OCI-LY7 (cell line): Measurements from ENCODE around the gene TAF4. TPM values are rescaled to one million over a fixed set of nuclear protein-coding genes. Genes with fewer than 3 reads are reported as not detected.
"Not testable (repeated sequence)": the region's sequence is repeated elsewhere in the genome, so short reads cannot be mapped to it uniquely, and the experiment has no call there.

Source experiments
- BruUV-seq: library from RNA; stranded (reverse); fragments of 400-500 nt; replicated peaks from 2 replicates; lab custom pipeline; 2021; lab: Mats Ljungman, UMichigan
- CTCF ChIA-PET: fragments of 300-600 bp; sonication (Branson Sonifier 250); formaldehyde crosslinking; loops from one replicate; lab custom pipeline; 2022; ENCODE audit warnings: antibody characterized with exemption; ENCODE audit not compliant: unreplicated experiment; lab: Charles Lee
- POLR2A ChIA-PET: fragments of 300-600 bp; sonication (Branson Sonifier 250); formaldehyde crosslinking; loops from one replicate; lab custom pipeline; 2022; ENCODE audit warnings: antibody characterized with exemption; lab: Charles Lee
- DNase-seq: peaks from one replicate; pipeline ENCODE4 v3.0.0-alpha.2; 2015; ENCODE audit warnings: low spot score
- H2AFZ ChIP-seq: fragments of 200-600 bp; sonication (generic), shearing (Covaris generic); 2 replicates; pipeline ENCODE4 v1.6.1; 2014; ENCODE audit warnings: mild to moderate bottlenecking, antibody characterized with exemption, low read length, moderate library complexity
- H3K27ac ChIP-seq: fragments of 200-600 bp; sonication (generic); 2 replicates; pipeline ENCODE4 v1.5.1; 2014; ENCODE audit warnings: mixed run types, low read depth, mild to moderate bottlenecking, moderate library complexity, low read length, inconsistent platforms; ENCODE audit not compliant: poor library complexity, severe bottlenecking
- H3K36me3 ChIP-seq: fragments of 200-600 bp; sonication (generic); 2 replicates; pipeline ENCODE4 v1.6.1; 2014; ENCODE audit warnings: mild to moderate bottlenecking, antibody characterized with exemption, low read length, moderate library complexity, mixed read lengths; ENCODE audit not compliant: insufficient read depth
- H3K4me1 ChIP-seq: fragments of 200-600 bp; sonication (generic); 2 replicates; pipeline ENCODE4 v1.5.1; 2014; ENCODE audit warnings: mild to moderate bottlenecking, low read length; ENCODE audit not compliant: insufficient read depth, poor library complexity, severe bottlenecking
- H3K4me2 ChIP-seq: fragments of 200-600 bp; sonication (generic); 2 replicates; pipeline ENCODE4 v1.6.1; 2014; ENCODE audit warnings: mild to moderate bottlenecking, low read length
- H3K4me3 ChIP-seq: fragments of 200-600 bp; sonication (generic); 2 replicates; pipeline ENCODE4 v1.5.1; 2014; ENCODE audit warnings: mild to moderate bottlenecking, low read depth, low read length; ENCODE audit not compliant: poor library complexity, severe bottlenecking
- H3K79me2 ChIP-seq: fragments of 200-600 bp; sonication (generic); 2 replicates; pipeline ENCODE4 v1.6.1; 2016; ENCODE audit warnings: low read depth, mild to moderate bottlenecking, low read length, moderate library complexity, mixed read lengths; ENCODE audit not compliant: insufficient read depth
- H3K9me2 ChIP-seq: fragments of 200-600 bp; sonication (generic); 2 replicates; pipeline ENCODE4 v1.6.1; 2016; ENCODE audit warnings: mild to moderate bottlenecking, low read length, mixed read lengths; ENCODE audit not compliant: insufficient read depth
- H3K9me3 ChIP-seq: fragments of 200-600 bp; sonication (generic); 2 replicates; pipeline ENCODE4 v1.6.1; 2014; ENCODE audit warnings: mild to moderate bottlenecking, mixed run types, low read length, mixed read lengths
- H4K20me1 ChIP-seq: fragments of 200-600 bp; sonication (generic); 2 replicates; pipeline ENCODE4 v1.6.1; 2014; ENCODE audit warnings: mild to moderate bottlenecking, antibody characterized with exemption, low read length, moderate library complexity, mixed read lengths; ENCODE audit not compliant: insufficient read depth
- CTCF ChIP-seq: fragments of 200-600 bp; sonication (generic); conservative IDR thresholded peaks from 2 replicates; pipeline ENCODE4 v1.5.1; 2014; ENCODE audit warnings: mild to moderate bottlenecking, antibody characterized with exemption, low read length, moderate library complexity, mixed read lengths
- EZH2phosphoT487 ChIP-seq: fragments of 200-600 bp; sonication (generic); IDR thresholded peaks from 2 replicates; pipeline ENCODE4 v1.6.1; 2018; ENCODE audit warnings: low read depth, borderline replicate concordance, mild to moderate bottlenecking, mixed run types, antibody characterized with exemption, low read length, moderate library complexity, mixed read lengths
- intact Hi-C: fragments of 100-400 bp; cut with micrococcal nuclease; formaldehyde crosslinking; loops from one replicate; pipeline ENCODE4 v1.10.0; 2022; ENCODE audit not compliant: unreplicated experiment
- total RNA-seq, 2 experiments: library from RNA; depleted of rRNA in 1 of 2; stranded (reverse); fragments of >200 nt in 1 of 2; shearing (Covaris generic) in 1 of 2; gene quantifications; 2 replicates each; pipeline ENCODE4 v1.2.3, GENCODE V29; 2014 to 2022

The TAF4 gene
- total RNA-seq, 2 experiments from 2014 or later = 11.2 to 38.9 TPM

GRCh38 chr20:62056377-62056776 lies 9.3 kb downstream of the TAF4 start:
- TF ChIP-seq EZH2phosphoT487 (no peak), CTCF (no peak)
- no peak overlapping the region for H2AFZ ChIP-seq
- intact Hi-C loops = no loop called here
- no peaks in the 10 kb centered on the region for H3K9me2 ChIP-seq
- H3K4me2 ChIP-seq = no peak overlapping the region
- DNase-seq = no peak
- no peaks in the 10 kb centered on the region for H3K9me3 ChIP-seq
- ChIA-PET CTCF (no interaction called here), POLR2A (no interaction called here)
- no TSS peak for BruUV-seq
- peaks cover 18% of the 10 kb centered on the region for H3K4me1 ChIP-seq
- H3K27ac ChIP-seq = no peak overlapping the region
- peaks cover 32% of the 10 kb centered on the region; the same call in 1 of the 2 replicates for H3K36me3 ChIP-seq
- no peak overlapping the region for H3K4me3 ChIP-seq
- 0 out of 2 replicates have a peak, but pooled peaks cover 4% of the 10 kb centered on the region for H4K20me1 ChIP-seq
- peaks cover 47% of the 10 kb centered on the region for H3K79me2 ChIP-seq

- H3K4me2 ChIP-seq, H4K20me1 ChIP-seq, DNase-seq, H3K4me3 ChIP-seq, H3K27ac ChIP-seq, H2AFZ ChIP-seq, BruUV-seq, POLR2A ChIA-PET, intact Hi-C loops, CTCF ChIA-PET, H3K9me3 ChIP-seq, H3K9me2 ChIP-seq: not testable (repeated sequence)
- H3K36me3 ChIP-seq = peaks cover 27% of the 10 kb centered on the region; the same call in 1 of the 2 replicates
- H3K79me2 ChIP-seq = peaks cover 42% of the 10 kb centered on the region
- peaks cover 18% of the 10 kb centered on the region for H3K4me1 ChIP-seq
Measured at GRCh38 chr20:62055862-62056115, 9.9 kb downstream of the TAF4 start.

DNA sequence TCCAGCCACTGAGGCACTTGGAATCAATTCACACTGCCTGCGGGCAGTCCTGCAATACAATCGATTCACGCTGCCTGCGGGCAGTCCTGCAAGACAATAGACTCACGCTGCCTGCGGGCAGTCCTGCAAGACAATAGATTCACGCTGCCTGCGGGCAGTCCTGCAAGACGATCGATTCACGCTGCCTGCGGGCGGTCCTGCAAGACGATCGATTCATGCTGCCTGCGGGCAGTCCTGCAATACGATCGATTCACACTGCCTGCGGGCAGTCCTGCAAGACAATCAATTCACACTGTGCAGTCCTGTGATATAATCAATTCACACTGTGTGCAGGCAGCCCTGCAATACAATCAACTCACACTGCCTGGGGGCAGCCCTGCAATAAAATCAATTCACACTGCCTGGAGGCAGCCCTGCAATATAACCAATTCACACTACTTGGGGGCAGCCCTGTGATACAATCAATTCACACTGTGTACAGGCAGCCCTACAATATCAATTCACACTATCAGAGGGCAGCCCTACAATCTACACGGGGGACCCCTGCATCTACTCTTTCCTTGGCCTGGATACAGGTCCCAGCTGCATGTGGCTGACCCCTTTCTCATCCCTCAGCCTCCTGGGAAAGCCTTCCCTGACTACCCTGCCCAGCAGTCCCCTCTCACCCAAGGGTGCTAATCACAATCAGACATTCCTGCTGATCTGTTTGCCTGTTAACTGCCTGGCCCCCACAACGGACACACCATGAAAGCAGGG lies 10.4 kb downstream of the TAF4 start:
- intact Hi-C loops = no loop called here
- Histone ChIP-seq H3K36me3 (peaks cover 22% of the 10 kb centered on the region; the same call in 1 of the 2 replicates), H2AFZ (no peak overlapping the region), H3K79me2 (peaks cover 36% of the 10 kb centered on the region), H3K9me2 (no peaks in the 10 kb centered on the region), H3K4me3 (no peak overlapping the region), H3K9me3 (no peaks in the 10 kb centered on the region), H4K20me1 (peaks cover 10% of the 10 kb centered on the region; the same call in 1 of the 2 replicates), H3K27ac (no peak overlapping the region), H3K4me2 (no peak overlapping the region), H3K4me1 (peaks cover 14% of the 10 kb centered on the region)
- TF ChIP-seq CTCF (no peak), EZH2phosphoT487 (no peak)
- no TSS peak for BruUV-seq
- ChIA-PET CTCF (no interaction called here), POLR2A (interaction anchor here (0.6 kb wide), 1 partner anchor 203 kb away, joined by 3 read pairs; no protein-coding TSS in a partner anchor)
- no peak for DNase-seq
